Endothelial cell of umbilical vein (primary cell): Measurements from ENCODE around the gene FSIP1. TPM values are rescaled to one million over a fixed set of nuclear protein-coding genes. Genes with fewer than 3 reads are reported as not detected.

Source experiments
- BruUV-seq: library from RNA; stranded (reverse); fragments of 400-500 nt; replicated peaks from 2 replicates; lab custom pipeline; 2021; lab: Mats Ljungman, UMichigan
- CTCF ChIA-PET: fragments of 300-600, 350-600 bp; sonication (Branson Sonifier 250); formaldehyde crosslinking; loops from one replicate; lab custom pipeline; 2021; ENCODE audit warnings: antibody characterized with exemption, inconsistent platforms; lab: Charles Lee
- POLR2A ChIA-PET: fragments of 300-600, 350-600 bp; sonication (Branson Sonifier 250); formaldehyde crosslinking; loops from one replicate; lab custom pipeline; 2021; ENCODE audit warnings: antibody characterized with exemption, inconsistent platforms; lab: Charles Lee
- DNase-seq: peaks from one replicate; pipeline ENCODE4 v3.0.0-alpha.2; 2011; ENCODE audit warnings: low read depth, low spot score
- FAIRE-seq: peaks from 2 replicates; lab custom pipeline; 2011; peaks lifted over from hg19 to GRCh38; lab: Jason Lieb, UNC
- H2AFZ ChIP-seq: 2 replicates; pipeline ENCODE4 v1.6.0; 2012; ENCODE audit warnings: low read depth, low read length, control low read depth, inconsistent platforms
- H3K27ac ChIP-seq: 2 replicates; pipeline ENCODE4 v1.5.1; 2011; ENCODE audit warnings: low read depth, mild to moderate bottlenecking, control low read depth, low read length, moderate library complexity; ENCODE audit not compliant: insufficient read depth
- H3K27me3 ChIP-seq, 2 experiments: 2 replicates each; pipeline versions ENCODE4 v1.6.0 to v1.6.1; 2011; ENCODE audit warnings: low read length in 2 of 2, mixed read lengths in 1 of 2; ENCODE audit not compliant: control insufficient read depth in 2 of 2, insufficient read depth in 2 of 2
- H3K36me3 ChIP-seq, 2 experiments: 2 replicates in 1 of 2; 3 replicates in 1 of 2; pipeline ENCODE4 v1.5.1; 2011; ENCODE audit warnings: low read length in 2 of 2, mild to moderate bottlenecking in 1 of 2, moderate library complexity in 1 of 2; ENCODE audit not compliant: control insufficient read depth in 2 of 2, insufficient read depth in 2 of 2; ENCODE audit errors: extremely low read depth in 1 of 2
- H3K4me1 ChIP-seq: 3 replicates; pipeline ENCODE4 v1.5.1; 2011; ENCODE audit warnings: mild to moderate bottlenecking, low read length; ENCODE audit not compliant: control insufficient read depth, insufficient read depth; ENCODE audit errors: extremely low read depth
- H3K4me2 ChIP-seq: 2 replicates; pipeline ENCODE4 v1.6.1; 2011; ENCODE audit warnings: low read length, control low read depth, mixed read lengths; ENCODE audit not compliant: insufficient read depth
- H3K4me3 ChIP-seq, 3 experiments: fragments of 200-600 bp in 1 of 3; sonication (generic), shearing (Covaris generic) in 1 of 3; replicated peaks in 1 of 3; 2 replicates each; pipeline ENCODE4 v1.5.1; 2011 to 2016; ENCODE audit warnings: control low read depth in 3 of 3, low read length in 3 of 3, mild to moderate bottlenecking in 2 of 3, inconsistent platforms in 1 of 3, low read depth in 1 of 3, moderate library complexity in 1 of 3; ENCODE audit not compliant: insufficient read depth in 1 of 3
- H3K79me2 ChIP-seq: 2 replicates; pipeline ENCODE4 v1.6.0; 2012; ENCODE audit warnings: low read length, inconsistent platforms; ENCODE audit not compliant: control insufficient read depth, insufficient read depth
- H3K9ac ChIP-seq: replicated peaks from 2 replicates; pipeline ENCODE3; 2011; ENCODE audit warnings: low read length, control low read depth; ENCODE audit not compliant: insufficient read depth; ENCODE audit errors: extremely low read depth
- H3K9me1 ChIP-seq: replicated peaks from 3 replicates; pipeline ENCODE4 v1.6.0; 2011; ENCODE audit warnings: mild to moderate bottlenecking, low read length; ENCODE audit not compliant: control insufficient read depth, insufficient read depth; ENCODE audit errors: extremely low read depth
- H3K9me3 ChIP-seq: replicated peaks from 2 replicates; pipeline ENCODE4 v1.5.1; 2012; ENCODE audit warnings: low read length, inconsistent platforms; ENCODE audit not compliant: control insufficient read depth, insufficient read depth
- H4K20me1 ChIP-seq: replicated peaks from 2 replicates; pipeline ENCODE3; 2011; ENCODE audit warnings: mild to moderate bottlenecking, low read length; ENCODE audit not compliant: control insufficient read depth, insufficient read depth; ENCODE audit errors: extremely low read depth
- EZH2 ChIP-seq: IDR thresholded peaks from 2 replicates; pipeline ENCODE4 v1.6.1; 2012; ENCODE audit warnings: borderline replicate concordance, low read depth, mild to moderate bottlenecking, moderate library complexity, low read length, inconsistent platforms; ENCODE audit not compliant: severe bottlenecking
- FOS ChIP-seq: IDR thresholded peaks from 2 replicates; pipeline ENCODE4 v1.6.1; 2011; ENCODE audit warnings: mild to moderate bottlenecking, low read length, moderate library complexity, borderline replicate concordance; ENCODE audit not compliant: insufficient read depth
- GATA2 ChIP-seq: IDR thresholded peaks from 2 replicates; pipeline ENCODE4 v1.7.0; 2011; ENCODE audit warnings: low read depth, mild to moderate bottlenecking, moderate library complexity, mixed read lengths, low read length; ENCODE audit not compliant: insufficient read length, insufficient read depth
- JUN ChIP-seq: IDR thresholded peaks from 2 replicates; pipeline ENCODE4 v1.6.1; 2011; ENCODE audit warnings: borderline replicate concordance, low read depth; ENCODE audit not compliant: insufficient read length, insufficient read depth
- MYC ChIP-seq: IDR thresholded peaks from one replicate; pipeline ENCODE4 v1.6.1; 2011; ENCODE audit warnings: mild to moderate bottlenecking, low read depth, low read length
- POLR2A ChIP-seq: IDR thresholded peaks from 2 replicates; pipeline ENCODE4 v1.6.1; 2012; ENCODE audit warnings: low read depth, mild to moderate bottlenecking, control low read depth, low read length
- POLR2AphosphoS5 ChIP-seq: IDR thresholded peaks from 2 replicates; pipeline ENCODE4 v1.6.1; 2012; ENCODE audit warnings: low read depth, mild to moderate bottlenecking, control low read depth, low read length, moderate library complexity; ENCODE audit not compliant: insufficient read depth
- dilution Hi-C: fragments of 300-500 bp; cut with MboI; formaldehyde crosslinking; loops from one replicate; pipeline ENCODE4 v1.15.0; 2019; ENCODE audit warnings: low sequenced_read_pairs; ENCODE audit not compliant: extremely low pct_ligation_motif_present
- intact Hi-C: fragments of 100-400 bp; cut with micrococcal nuclease; formaldehyde crosslinking; loops from one replicate; pipeline ENCODE4 v1.10.0; 2022
- polyA plus RNA-seq, 4 experiments: library from polyadenylated mRNA; depleted of rRNA in 3 of 4; stranded (reverse) in 3 of 4; unstranded in 1 of 4; fragments of >200 nt; gene quantifications; 2 replicates each; pipeline versions ENCODE4 v1.2.1 to v1.2.3, GENCODE V29; 2011 to 2012; ENCODE audit warnings: missing spikeins in 1 of 4
- total RNA-seq: library from RNA; stranded (reverse); gene quantifications from 2 replicates; pipeline ENCODE4 v1.2.3, GENCODE V29; 2021
- TF ChIP-seq, protein P1 (sequence below): IDR thresholded peaks from 2 replicates; pipeline ENCODE4 v1.6.1; 2011; ENCODE audit not compliant: insufficient read depth, insufficient read length
- TF ChIP-seq, protein P2 (sequence below), 2 donors: IDR thresholded peaks; 1 replicate in 1 of 2; 2 replicates in 1 of 2; pipeline ENCODE4 v1.5.1; 2011; ENCODE audit warnings: low read length in 2 of 2, mild to moderate bottlenecking in 2 of 2, moderate library complexity in 2 of 2, control low read depth in 1 of 2, inconsistent platforms in 1 of 2, low read depth in 1 of 2; ENCODE audit not compliant: insufficient read depth in 1 of 2; ENCODE audit errors: extremely low read depth in 1 of 2

Gene FSIP1
- total and polyA plus RNA-seq, 2 donors (not counting 3 experiments of a cell fraction or from before 2014, with no cell fraction given), result 0.23 to 1.1 TPM

DNA sequence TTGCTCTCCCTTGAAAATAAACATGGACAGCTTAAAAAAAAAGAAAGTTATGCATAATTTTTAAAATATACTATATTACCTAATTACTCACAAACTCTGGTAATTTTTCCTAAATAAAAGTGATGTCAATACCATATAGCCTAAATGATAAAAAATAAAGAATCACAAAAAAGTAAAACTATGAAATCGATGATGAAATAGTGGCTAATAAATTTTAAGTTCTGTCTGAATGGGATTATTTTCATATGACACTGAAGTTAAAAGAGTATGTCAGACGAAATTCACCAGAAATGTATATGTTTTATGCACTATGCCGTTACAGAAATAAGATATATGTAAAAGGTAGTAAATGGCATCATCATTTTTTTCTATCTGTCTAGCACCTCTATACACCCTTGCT lies 51.4 kb downstream of the FSIP1 start:
- H4K20me1 ChIP-seq, result no peaks in the 10 kb centered on the region
- intact Hi-C loops, result no loop called here
- ChIA-PET CTCF (no interaction called here), POLR2A (no interaction called here)
- BruUV-seq, result no TSS peak
- H3K9me1 ChIP-seq, result no peaks in the 10 kb centered on the region
- H3K4me2 ChIP-seq, result no peak overlapping the region
- H3K27ac ChIP-seq, result no peak overlapping the region
- no peaks in the 10 kb centered on the region for H3K27me3 ChIP-seq
- no peak overlapping the region for H3K4me3 ChIP-seq
- no peaks in the 10 kb centered on the region for H3K4me1 ChIP-seq
- no peak for FAIRE-seq
- H3K79me2 ChIP-seq, result no peaks in the 10 kb centered on the region
- dilution Hi-C loops, result no loop called here
- no peak for TF ChIP-seq MYC
- TF ChIP-seq FOS, result no peak
- TF ChIP-seq POLR2AphosphoS5, result no peak
- TF ChIP-seq, protein P1, sequence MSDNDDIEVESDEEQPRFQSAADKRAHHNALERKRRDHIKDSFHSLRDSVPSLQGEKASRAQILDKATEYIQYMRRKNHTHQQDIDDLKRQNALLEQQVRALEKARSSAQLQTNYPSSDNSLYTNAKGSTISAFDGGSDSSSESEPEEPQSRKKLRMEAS, result no peak
- no peak for TF ChIP-seq JUN
- no peak for TF ChIP-seq GATA2
- TF ChIP-seq, protein P2, sequence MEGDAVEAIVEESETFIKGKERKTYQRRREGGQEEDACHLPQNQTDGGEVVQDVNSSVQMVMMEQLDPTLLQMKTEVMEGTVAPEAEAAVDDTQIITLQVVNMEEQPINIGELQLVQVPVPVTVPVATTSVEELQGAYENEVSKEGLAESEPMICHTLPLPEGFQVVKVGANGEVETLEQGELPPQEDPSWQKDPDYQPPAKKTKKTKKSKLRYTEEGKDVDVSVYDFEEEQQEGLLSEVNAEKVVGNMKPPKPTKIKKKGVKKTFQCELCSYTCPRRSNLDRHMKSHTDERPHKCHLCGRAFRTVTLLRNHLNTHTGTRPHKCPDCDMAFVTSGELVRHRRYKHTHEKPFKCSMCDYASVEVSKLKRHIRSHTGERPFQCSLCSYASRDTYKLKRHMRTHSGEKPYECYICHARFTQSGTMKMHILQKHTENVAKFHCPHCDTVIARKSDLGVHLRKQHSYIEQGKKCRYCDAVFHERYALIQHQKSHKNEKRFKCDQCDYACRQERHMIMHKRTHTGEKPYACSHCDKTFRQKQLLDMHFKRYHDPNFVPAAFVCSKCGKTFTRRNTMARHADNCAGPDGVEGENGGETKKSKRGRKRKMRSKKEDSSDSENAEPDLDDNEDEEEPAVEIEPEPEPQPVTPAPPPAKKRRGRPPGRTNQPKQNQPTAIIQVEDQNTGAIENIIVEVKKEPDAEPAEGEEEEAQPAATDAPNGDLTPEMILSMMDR (IDR thresholded peaks at IDR 0.05; ENCODE audit: extremely low read depth in 1 of 2, insufficient read depth in 1 of 2, low read depth in 1 of 2, low read length in 2 of 2), result no peak
- no peak for TF ChIP-seq EZH2
- no peak for TF ChIP-seq POLR2A
- DNase-seq, result no peak
- no peaks in the 10 kb centered on the region for H3K9me3 ChIP-seq
- no peaks in the 10 kb centered on the region for H3K36me3 ChIP-seq
- no peak overlapping the region for H2AFZ ChIP-seq
- H3K9ac ChIP-seq, result no peak overlapping the region
